ENCODE measurements around the gene GPD2. TPM values are rescaled to one million over a fixed set of nuclear protein-coding genes. Genes with fewer than 3 reads are reported as not detected.

GPD2 gene
- total and polyA plus RNA-seq, 2 donors from 2014 or later = 6.2 to 32.3 TPM

GRCh38 chr2:156573710-156574109, 137.5 kb downstream of the GPD2 start:
- Histone ChIP-seq H3K27me3 (ENCODE audit: control insufficient read depth, insufficient read depth, low read length) (no peaks in the 10 kb centered on the region), H3K9me3 (ENCODE audit: control insufficient read depth in 2 of 3, insufficient read depth in 1 of 3, low read length in 3 of 3) (no peaks in the 10 kb centered on the region), H3K9ac (ENCODE audit: low read length in 3 of 3) (no peak overlapping the region), H3K4me1 (ENCODE audit: control insufficient read depth in 2 of 3, insufficient read depth in 2 of 3, low read depth in 1 of 3, low read length in 3 of 3) (no peaks in the 10 kb centered on the region), H3K36me3 (ENCODE audit: control insufficient read depth in 2 of 3, insufficient read depth in 3 of 3, low read length in 3 of 3) (peaks cover 0 to 3% (median 0%) of the 10 kb centered on the region in 3 donors), H3K4me3 (ENCODE audit: low read length in 3 of 3) (no peak overlapping the region), H3K27ac (ENCODE audit: low read depth in 2 of 2, low read length in 2 of 2) (no peak overlapping the region)
- TF ChIP-seq CTCF (IDR thresholded peaks at IDR 0.05; ENCODE audit: borderline replicate concordance, extremely low read depth, insufficient read depth) = no peak
- DNase-seq (no peak), FAIRE-seq (no peak)
- intact Hi-C loops (cut with DNase I) = no loop called here

- H3K4me1 ChIP-seq (ENCODE audit: control insufficient read depth in 2 of 3, insufficient read depth in 2 of 3, low read depth in 1 of 3, low read length in 3 of 3) = no peaks in the 10 kb centered on the region
- DNase-seq (no peak), FAIRE-seq (no peak)
- no peak overlapping the region for H3K9ac ChIP-seq (ENCODE audit: low read length in 3 of 3)
- intact Hi-C loops (cut with DNase I) = no loop called here
- H3K4me3 ChIP-seq (ENCODE audit: low read length in 3 of 3) = no peak overlapping the region
- H3K36me3 ChIP-seq (ENCODE audit: control insufficient read depth in 2 of 3, insufficient read depth in 3 of 3, low read length in 3 of 3) = peaks cover 0 to 3% (median 0%) of the 10 kb centered on the region in 3 donors
- TF ChIP-seq CTCF (IDR thresholded peaks at IDR 0.05; ENCODE audit: borderline replicate concordance, extremely low read depth, insufficient read depth) = no peak
- no peaks in the 10 kb centered on the region for H3K9me3 ChIP-seq (ENCODE audit: control insufficient read depth in 2 of 3, insufficient read depth in 1 of 3, low read length in 3 of 3)
- H3K27ac ChIP-seq (ENCODE audit: low read depth in 2 of 2, low read length in 2 of 2) = no peak overlapping the region
- H3K27me3 ChIP-seq (ENCODE audit: control insufficient read depth, insufficient read depth, low read length) = no peaks in the 10 kb centered on the region
These were observed 137.9 kb downstream of the GPD2 start for GRCh38 chr2:156574112-156574511.

GRCh38 chr2:156576005-156576404, 139.8 kb downstream of the GPD2 start:
- TF ChIP-seq CTCF (IDR thresholded peaks at IDR 0.05; ENCODE audit: borderline replicate concordance, extremely low read depth, insufficient read depth) = no peak
- H3K9me3 ChIP-seq (ENCODE audit: control insufficient read depth in 2 of 3, insufficient read depth in 1 of 3, low read length in 3 of 3) = no peaks in the 10 kb centered on the region
- DNase-seq (no peak), FAIRE-seq (no peak)
- H3K36me3 ChIP-seq (ENCODE audit: control insufficient read depth in 2 of 3, insufficient read depth in 3 of 3, low read length in 3 of 3) = no peaks in the 10 kb centered on the region
- H3K27ac ChIP-seq (ENCODE audit: low read depth in 2 of 2, low read length in 2 of 2) = no peak overlapping the region
- intact Hi-C loops (cut with DNase I) = no loop called here
- H3K9ac ChIP-seq (ENCODE audit: low read length in 3 of 3) = no peak overlapping the region
- no peaks in the 10 kb centered on the region for H3K4me1 ChIP-seq (ENCODE audit: control insufficient read depth in 2 of 3, insufficient read depth in 2 of 3, low read depth in 1 of 3, low read length in 3 of 3)
- H3K4me3 ChIP-seq (ENCODE audit: low read length in 3 of 3) = no peak overlapping the region
- H3K27me3 ChIP-seq (ENCODE audit: control insufficient read depth, insufficient read depth, low read length) = no peaks in the 10 kb centered on the region

- Histone ChIP-seq H3K9me3 (ENCODE audit: control insufficient read depth in 2 of 3, insufficient read depth in 1 of 3, low read length in 3 of 3) (no peaks in the 10 kb centered on the region), H3K4me3 (ENCODE audit: low read length in 3 of 3) (no peak overlapping the region), H3K36me3 (ENCODE audit: control insufficient read depth in 2 of 3, insufficient read depth in 3 of 3, low read length in 3 of 3) (no peaks in the 10 kb centered on the region), H3K27ac (ENCODE audit: low read depth in 2 of 2, low read length in 2 of 2) (no peak overlapping the region), H3K27me3 (ENCODE audit: control insufficient read depth, insufficient read depth, low read length) (no peaks in the 10 kb centered on the region), H3K9ac (ENCODE audit: low read length in 3 of 3) (no peak overlapping the region), H3K4me1 (ENCODE audit: control insufficient read depth in 2 of 3, insufficient read depth in 2 of 3, low read depth in 1 of 3, low read length in 3 of 3) (no peaks in the 10 kb centered on the region)
- FAIRE-seq (no peak), DNase-seq (no peak)
- intact Hi-C loops (cut with DNase I) = no loop called here
- no peak for TF ChIP-seq CTCF (IDR thresholded peaks at IDR 0.05; ENCODE audit: borderline replicate concordance, extremely low read depth, insufficient read depth)
These were observed 144.3 kb downstream of the GPD2 start for GRCh38 chr2:156580501-156580900.

Measured in kidney (tissue), 14 donors.